IMR-90 (cell line): ENCODE measurements around the gene ZNF761. TPM values are rescaled to one million over a fixed set of nuclear protein-coding genes. Genes with fewer than 3 reads are reported as not detected.
"Not testable (repeated sequence)": the region's sequence is repeated elsewhere in the genome, so short reads cannot be mapped to it uniquely, and the experiment has no call there.

Experiments used
- ATAC-seq: fragments of 200-7000 bp; cut with Tn5 transposase; 2 replicates; pipeline ENCODE4 v1.9.1; 2020; ENCODE audit warnings: low read depth, mild to moderate bottlenecking, moderate library complexity
- BruUV-seq: library from RNA; stranded (reverse); fragments of 400-500 nt; replicated peaks from 2 replicates; lab custom pipeline; 2021; lab: Mats Ljungman, UMichigan
- CTCF ChIA-PET: fragments of 300-600 bp; formaldehyde crosslinking; extraction: SDS; loops from one replicate; lab custom pipeline; 2021; ENCODE audit warnings: antibody characterized with exemption; lab: Yijun Ruan, JAX
- POLR2A ChIA-PET: fragments of 300-600 bp; sonication (Branson Sonifier 250); formaldehyde crosslinking; loops from one replicate; lab custom pipeline; 2022; ENCODE audit warnings: antibody characterized with exemption; ENCODE audit not compliant: unreplicated experiment; lab: Charles Lee
- DNase-seq: peaks from one replicate; pipeline ENCODE4 v3.0.0; 2013
- H2AFZ ChIP-seq: replicated peaks from 2 replicates; pipeline ENCODE3; 2013; ENCODE audit warnings: low read length, mild to moderate bottlenecking; ENCODE audit not compliant: poor library complexity
- H2AK5ac ChIP-seq: 2 replicates; pipeline ENCODE4 v1.6.1; 2013; ENCODE audit warnings: low read depth, low read length, inconsistent platforms
- H2AK9ac ChIP-seq: replicated peaks from 2 replicates; pipeline ENCODE3; 2013; ENCODE audit warnings: mild to moderate bottlenecking, low read depth, low read length, moderate library complexity; ENCODE audit not compliant: poor library complexity
- H2BK120ac ChIP-seq: 2 replicates; pipeline ENCODE4 v1.6.1; 2013; ENCODE audit warnings: low read depth, low read length, inconsistent platforms
- H2BK15ac ChIP-seq: 3 replicates; pipeline ENCODE4 v1.6.1; 2013; ENCODE audit warnings: low read depth, low read length, inconsistent platforms
- H2BK20ac ChIP-seq: 2 replicates; pipeline ENCODE4 v1.6.1; 2013; ENCODE audit warnings: low read depth, mild to moderate bottlenecking, inconsistent platforms, low read length, moderate library complexity
- H2BK5ac ChIP-seq: 2 replicates; pipeline ENCODE4 v1.6.1; 2013; ENCODE audit warnings: mild to moderate bottlenecking, low read depth, low read length, inconsistent platforms; ENCODE audit not compliant: poor library complexity, severe bottlenecking
- H3K14ac ChIP-seq: replicated peaks from 2 replicates; pipeline ENCODE4 v1.6.1; 2013; ENCODE audit warnings: low read depth, low read length, inconsistent platforms
- H3K18ac ChIP-seq: 2 replicates; pipeline ENCODE4 v1.6.1; 2013; ENCODE audit warnings: low read depth, low read length, control low read depth
- H3K23ac ChIP-seq: 2 replicates; pipeline ENCODE4 v1.6.1; 2013; ENCODE audit warnings: low read depth, low read length, inconsistent platforms
- H3K27ac ChIP-seq: 2 replicates; pipeline ENCODE4 v1.5.1; 2013; ENCODE audit warnings: mild to moderate bottlenecking, control low read depth, low read length; ENCODE audit not compliant: insufficient read depth
- H3K27me3 ChIP-seq: 2 replicates; pipeline ENCODE4 v1.6.1; 2013; ENCODE audit warnings: low read length; ENCODE audit not compliant: control insufficient read depth, insufficient read depth
- H3K36me3 ChIP-seq: 2 replicates; pipeline ENCODE4 v1.6.1; 2013; ENCODE audit warnings: low read length, mixed read lengths; ENCODE audit not compliant: control insufficient read depth, insufficient read depth
- H3K4ac ChIP-seq: 2 replicates; pipeline ENCODE4 v1.6.1; 2013; ENCODE audit warnings: low read depth, low read length, inconsistent platforms
- H3K4me1 ChIP-seq: 2 replicates; pipeline ENCODE4 v1.6.1; 2013; ENCODE audit warnings: low read length, mixed read lengths; ENCODE audit not compliant: control insufficient read depth, insufficient read depth
- H3K4me2 ChIP-seq: 2 replicates; pipeline ENCODE4 v1.6.1; 2013; ENCODE audit warnings: low read depth, mild to moderate bottlenecking, control low read depth, low read length, moderate library complexity
- H3K4me3 ChIP-seq: 2 replicates; pipeline ENCODE4 v1.5.1; 2013; ENCODE audit warnings: low read depth, mild to moderate bottlenecking, control low read depth, low read length, moderate library complexity; ENCODE audit not compliant: insufficient read depth
- H3K56ac ChIP-seq: 2 replicates; pipeline ENCODE4 v1.6.1; 2013; ENCODE audit warnings: low read length, inconsistent platforms; ENCODE audit not compliant: insufficient read depth; ENCODE audit errors: extremely low read depth
- H3K79me1 ChIP-seq, 2 experiments: 2 replicates each; pipeline ENCODE4 v1.6.1; 2013; ENCODE audit warnings: low read length in 2 of 2, inconsistent platforms in 1 of 2, low read depth in 1 of 2
- H3K9ac ChIP-seq: 2 replicates; pipeline ENCODE4 v1.6.1; 2013; ENCODE audit warnings: low read depth, low read length, control low read depth
- H3K9me1 ChIP-seq: 2 replicates; pipeline ENCODE4 v1.6.1; 2013; ENCODE audit warnings: low read length, inconsistent platforms; ENCODE audit not compliant: insufficient read depth
- H3K9me3 ChIP-seq: 2 replicates; pipeline ENCODE4 v1.6.1; 2013; ENCODE audit warnings: low read length; ENCODE audit not compliant: control insufficient read depth, insufficient read depth
- H4K20me1 ChIP-seq: 2 replicates; pipeline ENCODE4 v1.6.1; 2013; ENCODE audit warnings: low read length, inconsistent platforms; ENCODE audit not compliant: insufficient read depth
- H4K5ac ChIP-seq: 2 replicates; pipeline ENCODE4 v1.6.1; 2013; ENCODE audit warnings: mild to moderate bottlenecking, low read depth, low read length, control low read depth
- H4K8ac ChIP-seq, 2 experiments: 2 replicates each; pipeline ENCODE4 v1.6.1; 2013; ENCODE audit warnings: low read depth in 2 of 2, low read length in 2 of 2, control low read depth in 1 of 2, inconsistent platforms in 1 of 2
- H4K91ac ChIP-seq: 2 replicates; pipeline ENCODE4 v1.6.1; 2013; ENCODE audit warnings: low read depth, low read length, inconsistent platforms; ENCODE audit not compliant: insufficient read depth
- CTCF ChIP-seq: conservative IDR thresholded peaks from 2 replicates; pipeline ENCODE4 v1.5.1; 2012; ENCODE audit warnings: mild to moderate bottlenecking, low read depth, low read length, improper control_type of control experiment
- FOS ChIP-seq: fragments of 150-350 bp; IDR thresholded peaks from 2 replicates; pipeline ENCODE4 v1.6.1; 2016; ENCODE audit warnings: low read depth, low read length
- POLR2A ChIP-seq: IDR thresholded peaks from 2 replicates; pipeline ENCODE4 v1.6.1; 2012; ENCODE audit warnings: mild to moderate bottlenecking, low read depth, low read length
- RAD21 ChIP-seq: IDR thresholded peaks from 2 replicates; pipeline ENCODE4 v1.6.1; 2012; ENCODE audit warnings: low read length, improper control_type of control experiment
- WGBS, 2 experiments: methylation state at CpG; one replicate each; pipeline versions ENCODE4 v1.1.5 to v1.1.7; 2013; ENCODE audit warnings: missing lambda C conversion rate in 2 of 2; ENCODE audit not compliant: insufficient read length in 1 of 2; ENCODE audit errors: extremely low coverage in 2 of 2; 5-methylcytosine and 5-hydroxymethylcytosine counted together
- dilution Hi-C: fragments of 300-500 bp; cut with HindIII; formaldehyde crosslinking; loops from one replicate; pipeline ENCODE4 v1.14.3; 2018; ENCODE audit warnings: low sequenced_read_pairs; ENCODE audit not compliant: unreplicated experiment
- in situ Hi-C: fragments of 300-500 bp; cut with MboI; formaldehyde crosslinking; loops from 3 replicates; pipeline ENCODE4 v1.14.3; 2019; ENCODE audit warnings: low sequenced_read_pairs, inconsistent platforms, mixed read lengths
- intact Hi-C: fragments of 100-400 bp; cut with micrococcal nuclease; formaldehyde crosslinking; loops from 2 replicates; pipeline ENCODE4 v1.10.0; 2022
- polyA plus RNA-seq, 3 experiments: library from polyadenylated mRNA; depleted of rRNA; stranded (reverse); fragments of >200 nt; gene quantifications; 2 replicates each; pipeline ENCODE4 v1.2.3, GENCODE V29; 2012; ENCODE audit warnings: low replicate concordance in 1 of 3
- total RNA-seq: library from RNA; depleted of rRNA; stranded (reverse); fragments of >200 nt; gene quantifications from 2 replicates; pipeline ENCODE4 v1.2.3, GENCODE V29; 2012

ZNF761 gene
- total and polyA plus RNA-seq, 2 of the 4 experiments (the other 2 are of a cell fraction): 7.9 to 21.9 TPM

- CTCF ChIA-PET: no interaction called here
- Histone ChIP-seq H3K23ac (no peak overlapping the region), H3K4me1 (no peaks in the 10 kb centered on the region), H4K8ac (no peak overlapping the region), H4K20me1 (no peaks in the 10 kb centered on the region), H2BK20ac (no peak overlapping the region), H3K4me2 (no peak overlapping the region), H2BK15ac (no peak overlapping the region), H2BK5ac (no peak overlapping the region), H3K4ac (no peak overlapping the region), H4K91ac (no peak overlapping the region), H3K27ac (no peak overlapping the region), H3K56ac (no peak overlapping the region), H3K36me3 (peaks cover 5% of the 10 kb centered on the region), H3K9ac (no peak overlapping the region), H2BK120ac (no peak overlapping the region), H4K5ac (no peak overlapping the region), H2AK9ac (no peak overlapping the region), H3K18ac (no peak overlapping the region), H3K14ac (no peak overlapping the region), H2AK5ac (no peak overlapping the region), H3K9me1 (no peaks in the 10 kb centered on the region), H3K79me1 (peaks cover 4% of the 10 kb centered on the region in 2 experiments; a peak in 1 of 4 replicates), H3K27me3 (no peaks in the 10 kb centered on the region), H3K9me3 (peaks cover under 1% of the 10 kb centered on the region; the same call in 1 of the 2 replicates), H3K4me3 (no peak overlapping the region), H2AFZ (no peak overlapping the region)
- DNase-seq (no peak), ATAC-seq (no peak)
- no TSS peak for BruUV-seq
- dilution Hi-C loops (no loop called here), in situ Hi-C loops (no loop called here), intact Hi-C loops (no loop called here)
- WGBS, 2 experiments: 100% methylated on average over 1 of the region's 7 CpGs; no CpG with 5 or more reads in 1 of the 2 experiments
- POLR2A ChIA-PET: no interaction called here
- TF ChIP-seq FOS: no peak
- TF ChIP-seq RAD21: no peak
- TF ChIP-seq CTCF: no peak
- TF ChIP-seq POLR2A: no peak
Observed at GRCh38 chr19:53471916-53472315, 40.1 kb downstream of the ZNF761 start.

- H3K9me3 ChIP-seq: peaks cover 16% of the 10 kb centered on the region
Observed at GRCh38 chr19:53474832-53475231, 43.0 kb downstream of the ZNF761 start.

More at GRCh38 chr19:53474832-53475231, 43.0 kb downstream of the ZNF761 start:
- H2AK9ac ChIP-seq, H2BK120ac ChIP-seq, dilution Hi-C loops, in situ Hi-C loops, H2AK5ac ChIP-seq, H3K79me1 ChIP-seq, H3K9ac ChIP-seq, H2AFZ ChIP-seq, H3K56ac ChIP-seq, H3K18ac ChIP-seq, BruUV-seq, H3K14ac ChIP-seq, POLR2A ChIA-PET, ATAC-seq, H2BK15ac ChIP-seq, DNase-seq, H4K5ac ChIP-seq, H3K4me2 ChIP-seq, H3K23ac ChIP-seq, H3K4ac ChIP-seq, H3K27me3 ChIP-seq, H3K27ac ChIP-seq, H2BK20ac ChIP-seq, H4K20me1 ChIP-seq, H4K91ac ChIP-seq, H3K4me3 ChIP-seq, H3K9me1 ChIP-seq, H3K4me1 ChIP-seq, H2BK5ac ChIP-seq, H4K8ac ChIP-seq: not testable (repeated sequence)
- CTCF ChIA-PET: interaction anchor here (0.6 kb wide), 1 partner anchor 10 kb away, joined by 4 read pairs; no protein-coding TSS in a partner anchor
- intact Hi-C loops: loop anchor here (1.0 kb wide), 1 partner anchor 37 kb away; no protein-coding TSS in a partner anchor
- WGBS, 2 experiments: no CpG with 5 or more reads among the region's 1 CpG
- H3K36me3 ChIP-seq: peaks cover 16% of the 10 kb centered on the region
